Stomach (tissue), 9 donors: ENCODE results near the gene ZMAT2. TPM values are rescaled to one million over a fixed set of nuclear protein-coding genes. Genes with fewer than 3 reads are reported as not detected.
A peak's percentile ranks its signal among the peaks of the same experiment; 100 is the strongest.

Experiments
- DNase-seq, 2 donors: peaks; one replicate each; pipeline versions ENCODE4 v3.0.0 to v3.0.0-alpha.2; 2013 to 2019
- H3K27ac ChIP-seq, 5 donors: fragments of 200-600 bp in 4 of 5; sonication (generic) in 4 of 5; one replicate each; pipeline ENCODE4 v1.5.1; 2013 to 2019; ENCODE audit warnings: mild to moderate bottlenecking in 1 of 5, moderate library complexity in 1 of 5
- H3K27me3 ChIP-seq, 3 donors: fragments of 200-600 bp; sonication (generic); one replicate each; pipeline ENCODE4 v1.5.1; 2017 to 2019; ENCODE audit warnings: mixed run types in 1 of 3
- H3K36me3 ChIP-seq, 4 donors: fragments of 200-600 bp; sonication (generic); 1 replicate in 3 of 4; 2 replicates in 1 of 4; pipeline ENCODE4 v1.5.1; 2016 to 2019
- H3K4me1 ChIP-seq, 4 donors: fragments of 200-600 bp; sonication (generic); one replicate each; pipeline ENCODE4 v1.5.1; 2016 to 2019
- H3K4me3 ChIP-seq, 4 donors: fragments of 200-600 bp; sonication (generic) in 3 of 4; one replicate each; pipeline ENCODE4 v1.5.1; 2016 to 2019; ENCODE audit warnings: mild to moderate bottlenecking in 1 of 4
- H3K9me3 ChIP-seq, 4 donors: fragments of 200-600 bp; sonication (generic); one replicate each; pipeline ENCODE4 v1.5.1; 2016 to 2019
- EP300 ChIP-seq: sonication (generic); formaldehyde crosslinking; IDR thresholded peaks from one replicate; pipeline ENCODE4 v1.6.1; 2017; ENCODE audit warnings: antibody characterized with exemption
- POLR2A ChIP-seq, 4 donors: fragments of 450-650 bp; IDR thresholded peaks; one replicate each; pipeline ENCODE4 v1.6.1; 2016; ENCODE audit warnings: antibody characterized with exemption in 4 of 4, control low read depth in 2 of 4, mild to moderate bottlenecking in 1 of 4, moderate library complexity in 1 of 4
- POLR2AphosphoS5 ChIP-seq, 3 donors: sonication (generic); formaldehyde crosslinking; IDR thresholded peaks; one replicate each; pipeline ENCODE4 v1.6.1; 2016; ENCODE audit warnings: antibody characterized with exemption in 3 of 3
- WGBS, 5 donors: extraction: QIAGEN DNeasy Blood & Tissue Kit in 3 of 5; methylation state at CpG; one replicate each; pipeline versions ENCODE4 v1.1.5 to v1.1.7; 2013 to 2018; 5-methylcytosine and 5-hydroxymethylcytosine counted together
- intact Hi-C: fragments of 100-400 bp; cut with DNase I; formaldehyde crosslinking; loops from one replicate; pipeline ENCODE4 v1.15.1; 2023; ENCODE audit warnings: low total_unique reads
- polyA plus RNA-seq, 3 donors: library from polyadenylated mRNA; stranded (reverse); fragments of 200-250 nt; gene quantifications; one replicate each; pipeline ENCODE4 v1.2.3, GENCODE V29; 2013
- total RNA-seq, 5 donors: library from RNA; depleted of rRNA; stranded (reverse); fragments of >200 nt; gene quantifications; one replicate each; pipeline versions ENCODE4 v1.1.0 to v1.2.3, GENCODE V29; 2014 to 2016
- TF ChIP-seq, protein P1 (sequence below), 7 experiments: fragments of 450-650 bp in 4 of 7; fragments of 200-600 bp in 3 of 7; sonication (generic) in 3 of 7; IDR thresholded peaks; one replicate each; pipeline ENCODE4 v1.5.1; 2016 to 2019; ENCODE audit warnings: antibody characterized with exemption in 7 of 7, control low read depth in 2 of 7, mild to moderate bottlenecking in 1 of 7
- donor health status: healthy with polysubstance abuse.
- donor health status: Bipolar disorder and iron deficiency.
- donor health status: healthy.

ZMAT2 gene
- total and polyA plus RNA-seq, 8 donors = 30.7 to 143 (median 50.9) TPM

DNA sequence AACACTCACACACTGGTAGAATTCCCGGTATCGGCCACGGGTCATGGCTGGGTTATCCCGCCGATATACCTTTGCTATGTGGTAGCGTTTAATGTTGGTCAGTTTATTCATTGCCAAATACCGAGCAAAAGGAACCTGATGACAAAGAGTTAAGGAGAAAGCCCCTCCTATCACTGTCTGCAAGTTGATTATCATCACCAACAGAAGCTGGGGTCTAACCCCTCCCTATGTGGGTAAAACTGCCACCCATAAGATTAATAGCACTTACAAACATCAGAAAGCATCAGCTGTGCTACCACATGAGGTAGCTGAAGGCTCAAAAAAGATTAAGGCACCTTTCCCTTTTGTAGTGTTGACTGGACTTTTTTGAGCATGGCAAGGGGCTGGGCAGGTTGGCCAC is 21.3 kb upstream of the ZMAT2 start:
- Histone ChIP-seq H3K4me3 (no peak overlapping the region), H3K9me3 (no peaks in the 10 kb centered on the region), H3K27me3 (no peaks in the 10 kb centered on the region), H3K4me1 (no peaks in the 10 kb centered on the region), H3K36me3 (peaks cover 48 to 100% (median 98%) of the 10 kb centered on the region in 4 donors), H3K27ac (no peak overlapping the region)
- DNase-seq = no peak
- intact Hi-C loops = no loop called here
- 95 to 98% (median 97%) methylated on average over 7 of the region's 7 CpGs for WGBS, 5 donors
- TF ChIP-seq POLR2A (IDR thresholded peaks at IDR 0.05) (no peak), EP300 (no peak), POLR2AphosphoS5 (IDR thresholded peaks at IDR 0.05) (no peak)
- TF ChIP-seq, protein P1, sequence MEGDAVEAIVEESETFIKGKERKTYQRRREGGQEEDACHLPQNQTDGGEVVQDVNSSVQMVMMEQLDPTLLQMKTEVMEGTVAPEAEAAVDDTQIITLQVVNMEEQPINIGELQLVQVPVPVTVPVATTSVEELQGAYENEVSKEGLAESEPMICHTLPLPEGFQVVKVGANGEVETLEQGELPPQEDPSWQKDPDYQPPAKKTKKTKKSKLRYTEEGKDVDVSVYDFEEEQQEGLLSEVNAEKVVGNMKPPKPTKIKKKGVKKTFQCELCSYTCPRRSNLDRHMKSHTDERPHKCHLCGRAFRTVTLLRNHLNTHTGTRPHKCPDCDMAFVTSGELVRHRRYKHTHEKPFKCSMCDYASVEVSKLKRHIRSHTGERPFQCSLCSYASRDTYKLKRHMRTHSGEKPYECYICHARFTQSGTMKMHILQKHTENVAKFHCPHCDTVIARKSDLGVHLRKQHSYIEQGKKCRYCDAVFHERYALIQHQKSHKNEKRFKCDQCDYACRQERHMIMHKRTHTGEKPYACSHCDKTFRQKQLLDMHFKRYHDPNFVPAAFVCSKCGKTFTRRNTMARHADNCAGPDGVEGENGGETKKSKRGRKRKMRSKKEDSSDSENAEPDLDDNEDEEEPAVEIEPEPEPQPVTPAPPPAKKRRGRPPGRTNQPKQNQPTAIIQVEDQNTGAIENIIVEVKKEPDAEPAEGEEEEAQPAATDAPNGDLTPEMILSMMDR (IDR thresholded peaks at IDR 0.05) = no peak

DNA sequence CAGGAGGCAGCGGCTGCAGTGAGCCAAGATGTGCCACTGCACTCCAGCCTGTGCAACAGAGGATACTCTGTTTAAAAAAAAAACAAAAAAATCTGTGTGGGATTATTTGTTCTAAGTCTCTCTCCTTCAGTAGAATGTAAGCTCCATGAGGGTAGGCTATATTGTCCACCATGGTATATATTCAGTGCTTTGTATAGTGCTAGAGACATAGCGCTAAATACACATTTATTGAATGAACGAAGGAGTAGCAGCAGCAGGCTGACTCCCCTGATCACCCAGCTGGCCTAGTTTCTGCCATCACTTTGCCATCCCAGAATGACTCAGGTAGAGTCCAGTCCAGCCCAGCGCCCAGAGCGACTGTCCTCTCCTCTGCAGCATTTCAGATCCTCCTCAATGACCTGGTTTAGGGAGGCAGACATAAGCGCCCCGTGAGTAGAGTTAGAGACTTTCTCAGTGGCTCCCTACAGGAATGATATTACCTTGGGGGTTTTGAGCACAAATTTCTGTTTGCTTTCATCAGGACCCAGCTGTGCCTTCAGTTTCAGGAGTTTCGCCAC is 9.8 kb upstream of the ZMAT2 start:
- H3K4me3 ChIP-seq = peak overlapping the region; percentile 66 to 85 (median 82)
- 44 to 56% (median 50%) methylated on average over 6 to 8 of the region's 8 CpGs for WGBS, 5 donors
- no peaks in the 10 kb centered on the region for H3K27me3 ChIP-seq
- H3K9me3 ChIP-seq = no peaks in the 10 kb centered on the region
- TF ChIP-seq, protein P1 (IDR thresholded peaks at IDR 0.05) = no peak
- peaks cover 12 to 57% (median 52%) of the 10 kb centered on the region in 4 donors for H3K36me3 ChIP-seq
- peaks cover 17 to 57% (median 37%) of the 10 kb centered on the region in 4 donors for H3K4me1 ChIP-seq
- no peak for DNase-seq
- H3K27ac ChIP-seq = peak overlapping the region; percentile 81 to 91 (median 88)
- intact Hi-C loops = no loop called here

GRCh38 chr5:140690941-140691924 is 9.0 kb upstream of the ZMAT2 start, which contains the start of the genes HARS1 and HARS2:
Gene HARS1 (minus strand): TSS chr5:140691370. CDS start chr5:140691304, 66 bp downstream.
Gene HARS2 (plus strand): TSS chr5:140691455. CDS start chr5:140691649, 194 bp downstream.
- H3K27me3 ChIP-seq = no peaks in the 10 kb centered on the region
- H3K9me3 ChIP-seq = no peaks in the 10 kb centered on the region
- TF ChIP-seq POLR2A (IDR thresholded peaks at IDR 0.05) (no peak), EP300 (no peak), POLR2AphosphoS5 (IDR thresholded peaks at IDR 0.05) (peak; percentile 66 to 94 (median 82))
- TF ChIP-seq, protein P1 (IDR thresholded peaks at IDR 0.05) = peak in 1 of 7 experiments; percentile 24
- H3K4me3 ChIP-seq = peak within 1 kb of the TSS; percentile 66 to 85 (median 82)
- 0 to 1% (median 1%) methylated on average over 41 to 61 of the region's 61 CpGs for WGBS, 5 donors
- DNase-seq = peak; percentile 93 to 97
- H3K36me3 ChIP-seq = peaks cover 20 to 59% (median 53%) of the 10 kb centered on the region in 4 donors
- intact Hi-C loops = no loop called here
- H3K4me1 ChIP-seq = peaks cover 17 to 57% (median 37%) of the 10 kb centered on the region in 4 donors
- peak within 1 kb of the TSS; percentile 81 to 91 (median 88) for H3K27ac ChIP-seq

DNA sequence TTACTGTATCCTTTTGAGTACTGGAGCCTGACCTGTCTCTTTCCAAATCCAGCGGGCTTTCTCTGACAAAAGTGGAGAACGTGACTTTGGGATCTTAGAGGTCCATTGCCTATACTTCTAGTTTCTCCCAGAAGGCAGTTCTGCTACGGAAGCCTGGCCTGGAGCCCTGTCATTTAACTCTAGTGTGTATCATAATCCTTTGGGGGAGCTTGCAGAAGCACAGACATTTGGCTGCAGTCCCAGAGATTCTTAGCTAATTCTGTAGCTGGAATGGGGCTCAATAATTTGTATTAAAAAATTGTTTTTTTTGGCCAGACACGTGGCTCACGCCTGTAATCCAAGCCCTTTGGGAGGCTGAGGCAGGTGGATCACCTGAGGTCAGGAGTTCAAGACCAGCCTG is 6.0 kb upstream of the ZMAT2 start:
- intact Hi-C loops = no loop called here
- peaks cover 51 to 64% (median 61%) of the 10 kb centered on the region in 4 donors for H3K36me3 ChIP-seq

More for the DNA sequence above, 6.0 kb upstream of the ZMAT2 start:
- WGBS, 5 donors = 65 to 82% (median 70%) methylated on average over 4 to 5 of the region's 5 CpGs
- H3K4me3 ChIP-seq = no peak overlapping the region
- no peaks in the 10 kb centered on the region for H3K9me3 ChIP-seq
- no peak overlapping the region for H3K27ac ChIP-seq
- DNase-seq = no peak
- TF ChIP-seq POLR2AphosphoS5 (IDR thresholded peaks at IDR 0.05) = no peak
- TF ChIP-seq, protein P1 (IDR thresholded peaks at IDR 0.05) = no peak
- no peak for TF ChIP-seq POLR2A (IDR thresholded peaks at IDR 0.05)
- no peak for TF ChIP-seq EP300
- peaks cover 17 to 46% (median 35%) of the 10 kb centered on the region in 4 donors for H3K4me1 ChIP-seq
- no peaks in the 10 kb centered on the region for H3K27me3 ChIP-seq
